H1 (cell line): Measurements from ENCODE around the gene ZNF652.

Experiments
- GABPA ChIP-seq: IDR thresholded peaks from 2 replicates; pipeline ENCODE4 v1.6.1; 2011; ENCODE audit warnings: mild to moderate bottlenecking, low read length, moderate library complexity, borderline replicate concordance; ENCODE audit not compliant: insufficient read depth
- JUN ChIP-seq: IDR thresholded peaks from 2 replicates; pipeline ENCODE4 v1.6.1; 2011; ENCODE audit warnings: low read depth, mild to moderate bottlenecking, improper control_type of control experiment, low read length
- POLR2A ChIP-seq, 2 experiments: IDR thresholded peaks; 1 replicate in 1 of 2; 2 replicates in 1 of 2; pipeline ENCODE4 v1.6.1; 2011; ENCODE audit warnings: low read depth in 2 of 2, low read length in 2 of 2, mild to moderate bottlenecking in 2 of 2; ENCODE audit errors: control extremely low read depth in 1 of 2

DNA sequence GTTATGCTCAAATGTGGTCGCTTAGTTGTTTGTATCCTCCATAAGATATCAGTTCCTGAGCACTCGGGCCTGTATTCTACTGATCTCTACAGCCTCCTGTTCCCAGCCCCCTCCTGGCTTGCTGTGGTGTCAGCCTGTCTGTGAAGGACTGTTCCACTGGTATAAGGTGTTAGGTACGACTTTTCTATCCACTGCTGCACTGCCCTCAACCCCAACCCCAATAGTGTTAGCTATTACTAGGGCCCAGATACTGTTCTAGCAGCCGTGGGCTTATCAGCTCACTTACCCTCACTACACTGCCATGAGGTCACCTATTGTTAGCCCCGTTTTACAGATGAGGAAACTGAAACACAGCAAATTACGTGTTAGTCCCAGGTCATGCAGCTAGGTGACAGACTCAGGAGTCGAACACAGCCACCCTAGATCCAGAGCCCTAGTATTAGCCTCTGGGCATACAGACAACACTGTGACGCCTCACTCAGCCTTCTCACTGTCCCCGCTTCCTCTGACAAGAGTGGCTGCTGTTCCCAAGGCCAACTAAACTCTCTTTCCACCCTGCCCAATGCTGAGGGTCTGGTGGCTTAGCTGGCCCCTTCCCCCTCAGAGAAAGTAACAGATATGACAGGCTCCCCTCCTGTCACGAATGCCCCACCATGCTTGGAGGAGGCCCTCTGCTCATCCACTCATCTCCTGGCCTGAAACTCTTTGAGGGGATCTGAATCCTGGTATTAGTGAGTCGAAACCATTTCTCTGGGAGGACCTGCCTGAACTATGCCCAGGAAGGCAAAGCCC is 25.6 kb upstream of the ZNF652 start:
- TF ChIP-seq JUN = no peak
- no peak for TF ChIP-seq GABPA
- no peak for TF ChIP-seq POLR2A (IDR thresholded peaks at IDR 0.05; ENCODE audit: control extremely low read depth in 1 of 2, low read depth in 2 of 2, low read length in 2 of 2)
